ENCODE results near the gene NECAB3.

- TF ChIP-seq EZH2 (IDR thresholded peaks at IDR 0.05; ENCODE audit: insufficient read depth, low read length), result no peak
- TF ChIP-seq CTCF (IDR thresholded peaks at IDR 0.05; ENCODE audit: insufficient read depth, low read depth, low read length), result no peak
These were observed 6.5 kb upstream of the NECAB3 start for GRCh38 chr20:33680686-33681085.
